Measurements from ENCODE around the gene SEC31A.

Gene SEC31A

GRCh38 chr4:82770607-82771006 lies 120.3 kb downstream of the SEC31A start:
- Histone ChIP-seq H3K4me3 (ENCODE audit: low read length) (no peak overlapping the region), H3K79me2 (ENCODE audit: low read length) (no peaks in the 10 kb centered on the region), H3K4me1 (ENCODE audit: low read length) (no peaks in the 10 kb centered on the region), H2AFZ (ENCODE audit: low read length) (no peak overlapping the region), H3K27me3 (replicated peaks; ENCODE audit: insufficient read depth, low read length) (no peaks in the 10 kb centered on the region), H3K9me2 (replicated peaks; ENCODE audit: insufficient read depth, low read length) (no peaks in the 10 kb centered on the region), H3K4me2 (ENCODE audit: low read depth, low read length) (no peak overlapping the region), H3K9ac (ENCODE audit: low read length) (no peak overlapping the region), H3K36me3 (replicated peaks; ENCODE audit: insufficient read depth, low read length) (no peaks in the 10 kb centered on the region), H3K9me3 (replicated peaks; ENCODE audit: insufficient read depth, low read length) (no peaks in the 10 kb centered on the region), H4K20me1 (ENCODE audit: insufficient read depth, low read length) (no peaks in the 10 kb centered on the region), H3K27ac (ENCODE audit: low read length) (no peak overlapping the region), H3F3A (ENCODE audit: insufficient read depth, low read length) (no peaks in the 10 kb centered on the region)
- no peak for DNase-seq
- TF ChIP-seq CTCF (IDR thresholded peaks at IDR 0.05; ENCODE audit: low read length) = no peak
- no peak for TF ChIP-seq EZH2phosphoT487 (IDR thresholded peaks at IDR 0.05; ENCODE audit: low read length)
- no peak for TF ChIP-seq EZH2 (optimal IDR thresholded peaks at IDR 0.05; ENCODE audit: low read depth, low read length)
